ENCODE results near the gene PGC. TPM values are rescaled to one million over a fixed set of nuclear protein-coding genes. Genes with fewer than 3 reads are reported as not detected.

The PGC gene
- total and polyA plus RNA-seq, 8 donors: 1.0 to 33.6 (median 3.2) TPM

GRCh38 chr6:41763470-41763869 lies 16.3 kb upstream of the PGC start:
- no peaks in the 10 kb centered on the region for H3K36me3 ChIP-seq
- TF ChIP-seq CTCF (IDR thresholded peaks at IDR 0.05): no peak
- no peak overlapping the region for H3K4me3 ChIP-seq
- H3K27ac ChIP-seq: no peak overlapping the region
- 32 to 41% methylated on average over 2 of the region's 2 CpGs for WGBS, 2 donors
- H3K9me3 ChIP-seq: no peaks in the 10 kb centered on the region
- no peaks in the 10 kb centered on the region for H3K4me1 ChIP-seq
- DNase-seq (no peak), ATAC-seq (no peak), FAIRE-seq (no peak)
- intact Hi-C loops (cut with DNase I): no loop called here
- H3K27me3 ChIP-seq: no peaks in the 10 kb centered on the region

- FAIRE-seq (no peak), DNase-seq (no peak)
- no peak overlapping the region for H3K27ac ChIP-seq
These were observed 12.8 kb upstream of the PGC start for GRCh38 chr6:41759905-41760579.

GRCh38 chr6:41759106-41759904 lies 12.1 kb upstream of the PGC start:
- ATAC-seq (peak in 1 of 4 donors; percentile 24), FAIRE-seq (no peak), DNase-seq (no peak)
- 79 to 80% methylated on average over 13 of the region's 13 CpGs for WGBS, 2 donors
- no peak overlapping the region for H3K4me3 ChIP-seq
- no peak for TF ChIP-seq CTCF (IDR thresholded peaks at IDR 0.05)
- H3K27ac ChIP-seq: no peak overlapping the region
- intact Hi-C loops (cut with DNase I): no loop called here
- no peaks in the 10 kb centered on the region for H3K27me3 ChIP-seq
- H3K36me3 ChIP-seq: no peaks in the 10 kb centered on the region
- H3K4me1 ChIP-seq: no peaks in the 10 kb centered on the region
- H3K9me3 ChIP-seq: no peaks in the 10 kb centered on the region

More at GRCh38 chr6:41759905-41760579, 12.8 kb upstream of the PGC start:
- Histone ChIP-seq H3K27me3 (no peaks in the 10 kb centered on the region), H3K4me3 (no peak overlapping the region), H3K9me3 (no peaks in the 10 kb centered on the region), H3K4me1 (no peaks in the 10 kb centered on the region), H3K36me3 (no peaks in the 10 kb centered on the region)
- WGBS, 2 donors: 59 to 73% methylated on average over 2 of the region's 2 CpGs
- TF ChIP-seq CTCF (IDR thresholded peaks at IDR 0.05): no peak
- intact Hi-C loops (cut with DNase I): no loop called here
- ATAC-seq: no peak

- Histone ChIP-seq H3K4me1 (no peaks in the 10 kb centered on the region), H3K27ac (no peak overlapping the region), H3K9me3 (no peaks in the 10 kb centered on the region), H3K4me3 (no peak overlapping the region), H3K27me3 (no peaks in the 10 kb centered on the region), H3K36me3 (no peaks in the 10 kb centered on the region)
- no peak for TF ChIP-seq CTCF (IDR thresholded peaks at IDR 0.05)
- 82 to 86% methylated on average over 6 of the region's 6 CpGs for WGBS, 2 donors
- intact Hi-C loops (cut with DNase I): no loop called here
- ATAC-seq (no peak), DNase-seq (no peak), FAIRE-seq (no peak)
These were observed 11.4 kb upstream of the PGC start for GRCh38 chr6:41758641-41759035.

Data from pancreas (tissue), 10 donors.